NCI-H69 (cell line): ENCODE results near the gene HOTAIR.
A peak's percentile ranks its signal among the peaks of the same experiment; 100 is the strongest.

Experiments used
- DNase-seq: peaks from one replicate; lab custom pipeline; 2025; lab: John Stamatoyannopoulos, UW

The HOTAIR gene

GRCh38 chr12:53988541-53989226 lies 13.9 kb upstream of the HOTAIR start:
- no peak for DNase-seq

DNA sequence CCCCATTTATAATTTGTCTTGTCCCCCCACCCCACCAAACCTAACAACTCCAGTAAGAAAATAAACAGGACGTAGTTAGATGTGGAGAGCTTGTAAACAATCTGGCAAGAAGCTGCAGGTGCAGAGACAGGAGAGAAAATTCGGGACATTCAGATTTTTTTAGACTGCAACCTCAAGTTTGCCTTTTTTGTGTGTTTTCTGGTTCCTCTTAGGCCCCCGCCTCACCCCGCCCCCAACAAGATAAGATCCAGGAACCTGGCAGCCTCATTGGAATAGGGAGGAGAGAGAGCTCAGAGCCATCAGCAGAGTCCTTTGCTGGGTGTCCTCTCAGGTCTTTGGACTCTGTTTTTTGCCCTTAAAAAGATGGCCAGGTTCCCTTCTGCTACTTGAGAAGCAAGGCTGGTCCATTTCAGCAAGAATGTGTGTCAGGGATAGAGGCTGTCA lies 13.1 kb upstream of the HOTAIR start:
- DNase-seq: no peak

GRCh38 chr12:53986686-53987483 lies 12.1 kb upstream of the HOTAIR start:
- no peak for DNase-seq

GRCh38 chr12:53985994-53986685 lies 11.4 kb upstream of the HOTAIR start:
- DNase-seq: peak; percentile 80

DNA sequence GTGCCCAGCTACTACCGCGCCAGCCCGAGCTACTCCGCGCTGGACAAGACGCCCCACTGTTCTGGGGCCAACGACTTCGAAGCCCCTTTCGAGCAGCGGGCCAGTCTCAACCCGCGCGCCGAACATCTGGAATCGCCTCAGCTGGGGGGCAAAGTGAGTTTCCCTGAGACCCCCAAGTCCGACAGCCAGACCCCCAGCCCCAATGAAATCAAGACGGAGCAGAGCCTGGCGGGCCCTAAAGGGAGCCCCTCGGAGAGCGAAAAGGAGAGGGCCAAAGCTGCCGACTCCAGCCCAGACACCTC lies 10.9 kb upstream of the HOTAIR start:
- no peak for DNase-seq

GRCh38 chr12:53984901-53985691 lies 10.3 kb upstream of the HOTAIR start, which contains the start of gene HOXC10:
Gene HOXC10 (plus strand): TSS chr12:53985146. CDS start chr12:53985260, 114 bp downstream.
- DNase-seq: peak; percentile 99

GRCh38 chr12:53983950-53984572 lies 9.3 kb upstream of the HOTAIR start:
- no peak for DNase-seq

GRCh38 chr12:53983568-53983949 lies 8.8 kb upstream of the HOTAIR start:
- DNase-seq: no peak

DNA sequence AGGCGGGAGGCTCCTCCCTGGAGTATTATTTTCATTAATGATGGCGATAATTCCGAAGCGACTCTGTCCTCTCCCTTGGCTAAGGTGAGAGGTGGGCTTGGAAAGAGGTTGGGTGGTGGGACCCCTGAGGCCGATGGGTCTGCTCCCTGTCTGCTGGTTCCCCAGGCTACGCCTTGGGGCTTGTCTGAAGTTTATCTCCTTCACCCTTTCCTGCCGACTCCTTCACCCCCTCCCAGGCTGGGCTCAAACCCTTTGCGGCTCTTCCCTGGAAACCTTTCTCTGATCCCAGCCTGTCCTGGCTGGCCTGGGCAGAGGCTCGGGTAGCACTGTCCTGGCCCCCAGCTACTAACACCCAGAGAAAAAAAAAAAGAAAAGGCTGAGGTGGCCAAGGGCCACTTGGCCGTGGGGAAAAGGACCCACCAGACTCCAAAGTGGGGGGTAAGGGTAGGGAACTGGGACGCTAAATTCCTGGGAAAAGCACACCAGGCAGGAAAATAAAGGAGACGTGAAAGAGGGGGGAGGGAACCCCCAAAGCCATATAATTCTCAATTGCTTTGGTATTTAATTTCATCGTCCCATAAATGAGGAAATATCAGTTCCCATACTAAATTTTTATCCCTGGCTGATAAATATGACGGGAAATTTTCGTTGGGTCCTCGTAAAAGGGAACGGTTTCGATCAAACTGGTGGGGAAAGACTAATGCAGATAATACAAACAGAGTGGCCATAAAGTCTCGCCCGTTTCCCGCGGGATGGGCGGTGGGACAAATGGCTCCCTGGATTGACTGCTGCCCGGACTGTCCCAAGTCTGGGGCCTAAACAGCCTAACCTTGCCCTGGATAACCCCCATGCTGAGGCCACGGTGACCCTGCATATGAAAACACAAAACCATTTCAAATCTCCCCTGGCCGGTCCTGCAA lies 8.2 kb upstream of the HOTAIR start:
- DNase-seq: no peak

DNA sequence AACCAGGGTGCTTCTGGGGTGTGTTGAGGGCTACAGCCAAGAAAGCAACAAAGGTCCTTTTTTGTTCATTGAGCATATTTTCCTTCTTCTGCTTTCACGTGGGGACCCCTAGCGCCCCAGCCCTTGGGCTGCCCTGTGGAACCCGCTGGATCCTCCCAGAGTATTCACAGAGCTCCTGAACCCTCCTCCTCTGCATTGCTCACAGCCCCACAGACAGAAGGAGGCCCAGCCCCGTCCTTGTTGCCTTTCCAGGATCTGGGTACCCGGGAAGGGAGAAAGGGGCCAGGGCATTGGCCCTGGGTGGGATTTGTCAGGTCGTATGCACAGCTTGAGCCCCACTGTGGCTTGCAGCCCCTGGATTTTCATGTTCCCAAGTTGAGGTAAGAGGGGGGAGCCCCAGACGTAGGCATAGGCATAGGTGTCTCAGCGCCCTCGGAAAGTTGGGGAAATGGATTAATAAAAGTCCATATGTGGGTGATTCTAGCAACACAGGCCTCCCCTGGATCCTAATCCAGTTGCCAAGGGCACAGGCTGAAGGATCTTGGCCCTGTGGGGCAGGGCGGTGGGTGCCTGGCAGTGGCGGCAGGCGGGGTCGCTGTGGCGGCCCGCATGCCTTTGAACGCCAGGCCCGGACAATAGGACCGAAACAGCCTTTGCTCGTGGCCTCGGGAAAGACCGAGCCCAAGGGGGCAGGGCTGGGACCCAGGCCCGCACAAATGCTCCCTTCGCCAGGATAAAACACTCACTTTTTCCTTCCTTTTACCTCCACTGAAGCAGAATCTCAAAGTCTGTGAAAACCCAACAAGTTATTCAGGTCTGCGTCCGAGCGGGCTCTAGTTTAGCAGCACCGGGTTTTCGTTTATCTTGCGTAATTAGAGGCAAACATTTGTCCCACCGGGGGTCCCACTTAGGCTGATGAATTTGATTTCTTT lies 7.1 kb upstream of the HOTAIR start:
- no peak for DNase-seq

DNA sequence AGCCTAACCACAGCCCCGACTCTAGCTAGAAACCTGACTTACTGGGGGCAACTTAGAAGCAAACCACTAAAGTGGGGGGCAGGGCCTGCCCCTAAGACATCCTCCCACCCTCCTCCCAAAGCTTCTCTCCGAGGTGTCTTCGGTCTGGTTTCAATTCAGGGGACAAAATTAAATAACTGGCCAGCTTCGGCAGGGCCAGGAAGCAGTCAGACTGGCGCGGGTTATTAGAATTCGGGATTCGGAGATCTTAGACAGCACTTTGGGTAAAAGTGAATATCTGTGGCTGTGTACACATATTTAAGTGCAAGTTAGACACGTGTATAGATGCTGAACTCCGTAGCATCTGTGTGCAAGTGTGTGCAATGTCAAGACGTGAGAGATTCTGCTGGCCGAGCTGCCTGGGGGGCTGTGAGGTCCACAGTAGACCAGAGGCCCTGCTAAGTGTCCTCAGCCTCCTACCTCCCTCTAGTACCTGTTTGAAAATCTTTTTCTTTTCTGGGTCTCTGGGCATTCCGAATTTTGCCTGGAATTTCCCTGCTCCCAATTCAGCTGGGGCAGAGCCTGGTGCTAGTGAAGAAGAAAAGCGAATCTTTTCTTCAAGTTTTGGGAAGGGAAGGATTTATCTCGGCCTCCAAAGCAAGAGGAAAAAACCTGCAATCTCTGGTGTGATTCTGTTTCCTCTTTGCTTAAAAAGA lies 6.2 kb upstream of the HOTAIR start:
- no peak for DNase-seq

DNA sequence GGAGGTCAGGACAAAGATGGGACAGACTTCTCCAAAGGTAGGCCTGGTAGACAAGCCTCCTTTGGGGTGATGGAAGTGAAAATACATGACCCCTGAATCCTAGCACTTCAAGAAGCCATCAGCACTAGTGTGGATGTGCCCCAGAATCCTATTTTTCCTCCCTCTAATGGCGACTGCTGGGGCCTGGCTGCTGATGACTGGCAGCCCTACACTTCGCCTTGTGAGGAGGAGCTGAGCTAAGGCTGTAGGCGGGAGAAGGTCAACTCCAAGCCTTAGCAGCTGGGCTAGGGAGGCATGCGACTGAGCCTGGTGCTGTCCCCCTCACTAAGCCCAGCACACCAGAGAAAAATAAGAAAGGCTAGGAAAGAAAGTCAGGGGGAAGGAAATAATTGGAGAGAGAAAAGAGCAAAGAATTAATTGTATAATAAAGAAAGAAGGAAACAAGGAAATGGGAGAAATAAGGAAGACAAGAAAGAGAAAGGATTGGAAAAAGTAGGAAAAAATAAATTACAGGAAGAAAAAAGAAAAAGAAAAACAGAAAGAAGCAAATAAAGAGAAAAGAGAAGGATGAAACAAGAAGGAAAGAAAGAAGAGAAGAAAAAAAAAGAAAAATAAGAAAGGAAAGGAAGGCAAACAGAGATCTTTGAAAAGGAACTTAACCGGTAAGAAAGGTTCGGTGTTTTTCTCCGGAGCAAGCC lies 5.5 kb upstream of the HOTAIR start:
- DNase-seq: no peak

DNA sequence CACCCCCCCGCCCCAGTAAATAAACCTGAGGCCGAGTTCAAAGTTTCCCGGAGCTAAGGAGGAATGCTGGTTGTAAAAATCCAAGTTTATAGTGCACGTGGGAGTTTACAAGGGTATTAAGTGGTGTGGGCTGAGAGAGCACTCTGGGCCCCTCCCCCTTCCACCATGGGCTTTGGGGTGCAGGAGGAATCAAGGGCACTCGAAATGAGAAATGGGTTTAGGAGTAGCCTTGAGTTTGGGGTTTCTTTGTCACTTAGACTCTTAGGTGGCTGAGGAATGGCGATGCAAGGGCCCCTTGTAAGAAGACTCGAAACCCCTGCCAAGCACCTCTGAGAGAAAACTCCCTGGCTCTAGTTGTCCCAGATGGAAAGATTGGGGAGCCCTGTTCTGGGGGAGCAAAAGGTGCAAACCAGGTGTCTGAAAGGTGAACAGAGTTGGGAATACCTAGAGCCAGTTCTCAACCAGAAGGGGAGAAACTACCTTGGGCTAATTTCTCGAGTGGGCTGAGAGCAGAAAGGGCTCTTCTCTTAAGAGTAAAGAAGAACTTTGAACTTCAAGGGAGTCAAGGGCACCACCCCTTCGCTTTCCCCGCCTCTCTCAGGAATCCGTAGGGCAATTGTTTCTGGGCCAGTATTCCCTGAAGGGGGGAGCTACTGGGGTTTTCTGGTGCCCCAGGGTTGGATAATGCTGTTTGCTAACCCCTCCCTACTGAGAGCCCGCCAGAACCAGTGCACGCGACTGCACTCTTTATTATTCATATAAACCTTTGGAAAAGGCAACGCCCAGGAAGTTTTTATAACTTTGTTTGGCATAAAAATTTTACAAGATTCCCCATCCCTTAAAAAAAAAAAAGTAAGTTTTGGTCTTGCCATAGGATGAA lies 4.0 kb upstream of the HOTAIR start:
- no peak for DNase-seq

DNA sequence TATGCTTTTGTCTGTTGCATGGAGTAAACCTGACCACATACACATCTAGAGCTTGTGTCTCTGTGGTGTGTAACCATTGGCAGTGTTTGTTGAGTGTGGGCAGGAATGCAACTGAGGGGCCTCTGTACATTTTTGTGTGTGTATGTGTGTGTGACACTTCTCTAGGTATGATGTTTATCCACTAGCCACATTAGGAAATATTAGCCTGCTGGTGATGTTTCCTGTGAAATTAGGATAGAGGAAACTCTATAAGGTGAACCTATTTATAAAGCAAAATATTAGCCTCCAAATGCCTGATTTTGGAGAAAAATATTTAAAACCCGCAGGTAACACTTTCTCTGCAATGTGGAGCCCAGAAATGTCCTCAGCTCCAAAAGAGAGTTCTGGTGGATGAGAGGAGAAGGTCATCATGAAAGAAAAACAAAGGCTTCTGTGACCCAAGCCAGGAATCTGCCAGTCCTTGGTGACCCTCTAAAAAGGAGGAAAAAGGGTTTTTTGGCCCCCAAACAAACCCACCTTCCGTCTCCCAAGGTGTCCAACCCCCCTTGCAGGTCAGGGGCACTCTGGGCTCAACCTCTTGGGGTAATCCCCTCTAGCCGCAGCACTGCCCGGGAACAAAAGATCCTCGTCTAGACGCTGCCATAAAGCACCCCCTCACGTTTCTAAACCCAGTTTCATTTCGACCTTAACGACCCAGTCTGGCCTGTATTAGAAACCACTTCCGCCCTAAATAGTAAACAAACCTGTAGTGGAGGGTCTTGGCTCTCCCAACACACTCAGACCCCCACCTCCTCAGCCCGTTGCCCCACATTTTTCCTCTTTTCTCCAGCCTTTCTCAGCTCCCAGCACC lies 3.1 kb upstream of the HOTAIR start:
- no peak for DNase-seq

- DNase-seq: no peak
These were observed 2.3 kb upstream of the HOTAIR start for GRCh38 chr12:53976823-53977595.
